GM19023 (cell line): ENCODE results near the gene ANO10.
A peak's percentile ranks its signal among the peaks of the same experiment; 100 is the strongest.
"Not testable (repeated sequence)": the region's sequence is repeated elsewhere in the genome, so short reads cannot be mapped to it uniquely, and the experiment has no call there.

Source experiments
- ATAC-seq: cut with Tn5 transposase; IDR thresholded peaks from one replicate; pipeline ENCODE4 v1.9.1; 2021; ENCODE audit warnings: mild to moderate bottlenecking, moderate library complexity; ENCODE audit not compliant: unreplicated experiment

The ANO10 gene

DNA sequence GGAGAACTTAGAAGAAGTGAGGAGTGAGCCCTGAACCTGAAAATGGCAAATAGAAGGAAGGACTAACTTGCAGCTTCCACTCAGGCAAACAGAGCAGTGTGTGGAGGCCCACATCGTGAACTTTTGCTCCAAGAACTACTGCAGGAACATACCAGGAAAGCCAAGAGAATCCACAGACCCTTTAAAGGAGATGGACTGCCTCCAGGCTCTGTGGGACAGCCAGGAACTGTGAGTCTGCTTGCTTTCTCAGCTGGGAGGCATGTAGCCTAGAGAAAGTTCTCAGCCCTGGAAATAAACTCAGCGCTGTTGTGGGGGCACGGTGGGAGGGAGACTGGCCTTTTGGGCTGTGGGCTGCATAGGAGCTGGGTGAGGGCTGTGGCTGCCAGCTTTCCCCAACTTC, 242.5 kb downstream of the ANO10 start:
- no peak for ATAC-seq

- peak; percentile 73 for ATAC-seq
These were observed 243.5 kb downstream of the ANO10 start for GRCh38 chr3:43378066-43378935.

DNA sequence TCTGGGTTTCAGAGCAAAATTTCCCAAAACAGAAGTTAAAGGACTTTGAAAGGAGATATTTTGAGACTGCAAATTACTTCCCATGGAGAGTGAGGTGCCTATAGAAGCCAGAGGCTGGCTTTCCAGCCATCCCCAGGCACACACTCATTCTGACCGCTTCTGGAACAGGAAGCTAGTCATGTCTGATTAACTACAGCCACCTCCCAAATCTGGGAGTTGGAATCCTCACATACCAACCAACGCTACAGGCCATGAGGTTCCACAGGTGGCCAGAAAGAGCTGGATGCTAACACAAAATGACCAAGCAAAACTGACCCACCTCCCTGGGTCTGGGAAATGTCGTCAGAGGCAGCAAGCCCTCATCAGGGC, 248.3 kb downstream of the ANO10 start:
- ATAC-seq = no peak

DNA sequence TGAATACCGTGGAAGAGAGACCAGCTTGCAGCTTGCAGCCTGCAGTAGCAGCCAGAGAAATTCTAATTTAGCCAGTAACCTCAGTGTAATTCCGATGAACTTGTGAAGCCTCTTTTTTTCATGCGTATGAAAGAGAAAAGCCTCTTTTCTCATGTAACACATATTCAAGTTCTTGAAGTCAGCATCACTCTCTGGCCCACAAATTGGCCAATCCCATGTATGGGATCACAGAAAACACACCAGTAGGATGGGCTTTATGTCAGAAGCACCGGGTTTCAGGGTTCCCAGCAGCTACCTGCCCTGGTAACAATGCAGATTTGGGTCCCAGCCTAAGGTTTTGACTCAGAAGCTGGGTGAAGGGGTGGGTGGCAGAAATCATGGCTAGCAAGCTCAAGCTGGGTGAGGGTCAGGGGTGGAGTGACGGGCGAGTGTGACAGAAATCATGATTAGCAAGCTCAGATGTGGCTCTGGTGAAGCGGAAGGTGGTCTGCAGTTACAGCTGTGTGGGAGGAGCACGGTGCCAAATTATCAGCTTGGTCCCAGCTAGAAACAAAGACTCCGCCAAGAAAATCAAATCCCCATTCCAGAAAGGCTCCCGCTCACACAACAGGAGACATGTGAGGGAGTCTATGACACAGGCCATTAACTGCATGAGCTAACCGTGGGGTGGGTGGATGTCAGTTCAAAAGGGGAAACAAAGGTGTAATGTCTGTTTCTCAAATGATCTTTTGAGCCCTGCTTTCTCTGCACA, 248.8 kb downstream of the ANO10 start:
- ATAC-seq = no peak

DNA sequence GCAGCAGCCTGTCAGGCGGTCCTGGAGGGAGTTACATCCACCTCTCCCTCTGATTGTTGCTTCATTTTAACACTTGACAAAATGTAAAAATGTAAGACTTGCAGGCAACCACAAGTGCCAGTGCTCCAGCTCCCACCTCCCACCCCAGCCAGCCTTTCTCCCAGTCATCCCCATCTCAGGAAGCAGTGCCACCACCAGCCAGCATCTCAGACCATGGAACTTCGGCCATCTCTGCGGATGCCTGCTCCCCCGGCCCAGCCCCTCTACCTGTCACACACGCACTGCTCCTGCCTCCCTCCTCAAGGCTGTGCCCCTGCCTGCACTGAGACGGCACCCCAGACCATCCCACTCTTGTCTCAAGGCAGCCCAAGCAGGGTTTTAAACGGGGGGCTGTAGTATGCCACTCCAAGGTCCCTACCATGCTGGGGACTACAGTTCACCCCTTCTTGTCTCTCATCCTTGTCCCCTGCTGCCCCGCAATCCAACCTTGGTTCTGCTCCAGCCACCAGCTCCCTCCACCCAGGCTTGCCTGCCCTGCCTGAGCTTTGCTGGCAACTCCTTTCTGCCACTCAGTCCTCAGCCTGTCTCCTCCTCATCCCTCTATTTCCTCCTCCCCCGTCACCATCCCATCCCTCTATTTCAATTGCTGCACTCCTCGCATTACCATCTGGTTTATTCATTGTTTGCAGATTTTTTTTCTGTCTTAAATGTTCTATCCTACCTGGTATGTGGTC, 249.6 kb downstream of the ANO10 start:
- ATAC-seq = no peak

- no peak for ATAC-seq
These were observed 250.3 kb downstream of the ANO10 start for GRCh38 chr3:43371494-43371893.

- ATAC-seq = no peak
These were observed 251.4 kb downstream of the ANO10 start for GRCh38 chr3:43370293-43370980.

- no peak for ATAC-seq
These were observed 252.2 kb downstream of the ANO10 start for GRCh38 chr3:43369404-43370292.

DNA sequence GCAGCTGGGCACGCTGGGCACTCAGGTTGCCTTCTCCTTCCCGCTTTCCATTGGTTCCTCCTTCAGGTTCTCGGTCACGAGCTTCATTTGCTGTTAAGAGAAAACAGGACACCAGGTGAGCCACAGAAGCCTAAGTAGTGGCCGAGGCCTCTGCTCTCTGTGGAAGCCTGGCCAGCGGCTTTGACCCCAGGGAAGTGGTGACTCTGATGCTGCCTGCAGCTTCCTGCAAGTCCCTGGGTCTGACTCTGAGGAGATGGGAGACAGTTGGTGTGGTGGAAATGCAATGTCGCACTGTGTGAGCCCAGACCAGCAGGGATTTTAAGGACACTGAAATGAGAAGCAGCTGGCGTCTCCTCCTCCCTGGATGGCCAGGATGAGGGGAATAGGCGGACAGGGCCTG, 254.9 kb downstream of the ANO10 start:
- ATAC-seq = no peak

DNA sequence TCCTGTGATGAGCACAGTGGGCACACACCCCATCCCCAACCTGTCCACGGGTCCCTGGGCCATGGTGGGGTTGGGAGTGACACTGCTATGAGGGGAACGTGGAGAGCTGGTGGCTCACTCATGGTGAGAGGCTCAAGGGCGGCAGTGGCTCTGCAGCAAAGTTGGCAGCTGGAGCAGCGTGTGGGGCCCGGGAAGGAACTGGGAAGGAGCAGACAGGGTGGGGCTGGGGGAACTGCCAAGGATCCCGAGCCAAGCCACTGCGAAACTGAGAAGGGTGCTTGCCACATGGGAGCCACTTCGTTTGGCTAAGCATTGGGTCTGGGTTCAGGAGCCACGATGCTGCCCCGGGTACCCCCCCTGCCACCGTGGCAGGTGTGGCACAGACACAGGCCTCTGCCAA, 255.3 kb downstream of the ANO10 start:
- ATAC-seq = no peak

DNA sequence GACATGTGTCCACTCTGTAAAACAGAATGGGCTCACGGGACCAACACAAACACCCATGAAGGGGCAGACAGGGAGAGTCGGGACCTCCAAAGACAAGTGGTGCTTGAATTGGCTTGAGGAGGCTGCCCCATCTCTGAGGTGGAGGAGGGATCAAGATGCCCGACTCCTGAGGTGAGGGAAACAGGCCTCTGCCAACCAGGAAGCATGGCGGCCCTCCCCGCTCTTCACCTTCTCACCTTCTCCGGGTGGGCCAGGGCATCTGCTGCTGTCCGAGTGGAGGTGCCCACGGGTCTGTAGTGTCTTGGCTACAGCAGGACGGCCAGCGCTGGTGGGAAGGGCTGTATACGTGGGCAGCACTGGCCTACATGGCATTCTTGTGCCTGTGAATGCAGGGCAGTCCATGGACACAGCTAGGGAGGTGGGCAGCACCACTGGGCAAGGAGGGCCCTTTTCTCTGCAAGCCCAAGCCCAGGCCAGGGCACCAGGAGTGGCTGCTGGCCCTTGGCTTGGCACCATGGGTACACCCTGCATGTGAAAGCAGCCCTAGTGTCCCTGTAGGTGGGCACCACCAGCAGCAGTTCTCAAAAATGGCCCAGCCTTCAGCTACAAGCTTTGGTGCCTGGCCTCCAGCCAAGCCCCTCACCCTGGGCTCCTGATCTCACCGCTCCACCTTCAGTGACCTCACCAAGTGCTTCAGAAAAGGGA, 256.1 kb downstream of the ANO10 start:
- no peak for ATAC-seq

GRCh38 chr3:43364926-43365325, 256.9 kb downstream of the ANO10 start:
- no peak for ATAC-seq

DNA sequence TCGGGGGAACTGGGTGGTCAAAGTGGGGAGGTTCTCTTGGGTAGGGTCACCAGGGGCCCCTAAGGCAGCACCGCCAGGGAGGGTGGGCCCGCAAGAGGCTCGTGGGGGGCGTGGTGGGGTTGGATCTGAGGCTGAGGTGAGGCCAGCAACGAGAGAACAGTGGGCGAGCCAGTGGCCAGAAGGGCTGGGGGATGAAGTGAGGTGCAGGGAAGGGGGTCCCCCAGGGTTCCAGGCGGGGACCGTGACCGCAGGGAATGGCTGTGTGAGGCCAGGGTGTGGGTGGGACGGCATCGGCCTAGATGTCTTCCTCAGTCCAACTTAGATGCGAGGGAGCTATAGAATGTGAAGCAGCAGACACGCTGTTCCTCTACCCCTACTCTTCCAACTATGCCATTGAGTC, 257.3 kb downstream of the ANO10 start:
- ATAC-seq = no peak

DNA sequence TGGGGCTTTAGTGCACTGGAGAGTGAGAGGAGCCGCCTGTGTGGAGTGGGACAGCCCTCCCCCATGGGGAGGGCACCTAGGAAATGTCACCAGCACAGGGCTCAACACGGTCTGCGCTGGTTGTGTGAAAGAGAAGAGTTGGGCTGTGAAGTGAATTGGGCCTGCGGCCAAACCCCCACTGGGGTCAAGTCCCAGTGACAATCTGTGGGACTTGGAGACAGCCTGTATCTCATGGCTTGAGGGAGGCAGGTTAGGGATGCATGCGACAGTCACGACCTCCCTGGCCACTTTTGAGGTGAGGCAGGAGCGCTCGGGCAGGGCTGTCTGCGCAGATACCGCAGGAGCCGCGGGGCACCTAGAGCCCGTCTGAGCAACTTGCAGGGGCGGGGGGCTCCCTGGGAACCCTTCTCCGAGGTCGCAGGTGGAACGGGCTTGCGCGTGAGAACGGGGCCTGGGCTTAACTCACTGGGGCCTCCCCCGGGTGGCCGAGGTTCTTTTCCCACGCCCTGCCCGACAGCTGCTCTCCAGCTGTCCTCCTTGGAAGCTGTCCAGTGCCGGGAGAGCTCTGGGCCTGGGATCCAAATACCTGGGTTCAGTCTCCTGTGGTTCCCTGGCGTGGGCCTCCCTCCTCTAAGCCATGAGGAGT, 258.1 kb downstream of the ANO10 start:
- ATAC-seq = no peak

GRCh38 chr3:43362961-43363360, 258.9 kb downstream of the ANO10 start:
- no peak for ATAC-seq

DNA sequence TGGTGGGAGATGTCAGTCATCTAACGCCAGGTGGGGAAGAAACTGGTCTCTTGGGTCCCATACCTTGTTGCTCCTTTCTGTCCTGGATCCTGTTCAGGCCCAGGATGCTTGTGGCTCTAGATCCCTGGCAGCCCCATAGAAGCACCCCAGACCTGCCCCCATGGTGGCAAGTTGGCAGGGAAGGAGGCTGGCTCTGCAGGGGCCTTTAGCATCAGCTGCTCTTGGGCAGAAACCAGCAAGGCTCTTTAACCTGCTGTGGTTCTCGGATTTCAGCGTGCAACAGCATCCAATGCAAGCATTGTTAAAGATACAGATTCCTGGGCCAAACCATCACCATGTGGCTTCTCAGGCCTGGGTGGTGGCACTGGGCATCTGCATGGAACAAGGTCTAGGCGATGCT, 259.6 kb downstream of the ANO10 start:
- ATAC-seq = no peak

- ATAC-seq = no peak
These were observed 260.7 kb downstream of the ANO10 start for GRCh38 chr3:43361077-43361476.

DNA sequence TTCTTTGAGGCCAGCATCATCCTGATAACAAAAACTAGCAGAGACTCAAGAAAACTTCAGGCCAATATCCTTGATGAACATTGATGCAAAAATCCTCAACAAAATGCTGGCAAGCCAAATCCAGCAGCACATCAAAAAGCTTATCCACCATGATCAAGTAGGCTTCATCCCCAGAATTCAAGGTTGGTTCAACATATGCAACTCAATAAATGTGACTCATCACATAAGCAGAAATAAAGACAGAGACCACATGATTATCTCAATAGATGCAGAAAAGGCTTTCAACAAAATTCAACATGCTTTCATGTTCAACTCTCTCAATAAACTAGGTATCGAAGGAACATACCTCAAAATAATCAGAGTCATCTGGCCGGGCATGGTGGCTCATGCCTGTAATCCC, 265.8 kb downstream of the ANO10 start:
- ATAC-seq = not testable (repeated sequence)
